ENCODE results near the gene AGPAT2. TPM values are rescaled to one million over a fixed set of nuclear protein-coding genes. Genes with fewer than 3 reads are reported as not detected.

AGPAT2 gene
- total RNA-seq, 1 donor from 2014 or later, result 72.9 TPM

DNA sequence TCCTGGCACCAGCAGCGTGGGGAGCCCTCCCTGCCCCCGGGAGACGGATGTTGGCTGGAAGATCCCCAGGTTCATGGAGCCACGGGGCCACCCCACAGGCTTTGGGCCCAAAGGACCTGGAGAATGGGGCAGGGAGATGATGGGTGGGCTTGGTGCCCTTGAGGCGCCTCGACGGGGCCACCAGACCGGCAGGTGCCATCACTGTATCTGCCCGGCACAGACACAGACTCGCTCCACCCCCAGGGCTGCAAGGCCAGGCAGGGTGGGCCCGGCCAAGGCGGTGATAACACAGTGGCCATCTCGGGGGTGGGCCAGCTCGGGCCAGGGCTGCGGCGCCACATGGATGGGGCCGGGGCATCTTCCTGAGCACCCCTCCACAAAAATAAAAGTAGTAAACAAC, 59.6 kb downstream of the AGPAT2 start:
- no peak for DNase-seq (ENCODE audit: low read depth)
- TF ChIP-seq, protein P1, sequence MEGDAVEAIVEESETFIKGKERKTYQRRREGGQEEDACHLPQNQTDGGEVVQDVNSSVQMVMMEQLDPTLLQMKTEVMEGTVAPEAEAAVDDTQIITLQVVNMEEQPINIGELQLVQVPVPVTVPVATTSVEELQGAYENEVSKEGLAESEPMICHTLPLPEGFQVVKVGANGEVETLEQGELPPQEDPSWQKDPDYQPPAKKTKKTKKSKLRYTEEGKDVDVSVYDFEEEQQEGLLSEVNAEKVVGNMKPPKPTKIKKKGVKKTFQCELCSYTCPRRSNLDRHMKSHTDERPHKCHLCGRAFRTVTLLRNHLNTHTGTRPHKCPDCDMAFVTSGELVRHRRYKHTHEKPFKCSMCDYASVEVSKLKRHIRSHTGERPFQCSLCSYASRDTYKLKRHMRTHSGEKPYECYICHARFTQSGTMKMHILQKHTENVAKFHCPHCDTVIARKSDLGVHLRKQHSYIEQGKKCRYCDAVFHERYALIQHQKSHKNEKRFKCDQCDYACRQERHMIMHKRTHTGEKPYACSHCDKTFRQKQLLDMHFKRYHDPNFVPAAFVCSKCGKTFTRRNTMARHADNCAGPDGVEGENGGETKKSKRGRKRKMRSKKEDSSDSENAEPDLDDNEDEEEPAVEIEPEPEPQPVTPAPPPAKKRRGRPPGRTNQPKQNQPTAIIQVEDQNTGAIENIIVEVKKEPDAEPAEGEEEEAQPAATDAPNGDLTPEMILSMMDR (IDR thresholded peaks at IDR 0.05; ENCODE audit: insufficient read depth, low read length, poor library complexity, severe bottlenecking), result no peak
- Histone ChIP-seq H3K27me3 (ENCODE audit: control insufficient read depth, insufficient read depth, low read length) (peaks cover 8% of the 10 kb centered on the region), H3K36me3 (ENCODE audit: control insufficient read depth, insufficient read depth, low read length) (no peaks in the 10 kb centered on the region), H3K4me3 (ENCODE audit: low read depth, low read length) (no peak overlapping the region)

DNA sequence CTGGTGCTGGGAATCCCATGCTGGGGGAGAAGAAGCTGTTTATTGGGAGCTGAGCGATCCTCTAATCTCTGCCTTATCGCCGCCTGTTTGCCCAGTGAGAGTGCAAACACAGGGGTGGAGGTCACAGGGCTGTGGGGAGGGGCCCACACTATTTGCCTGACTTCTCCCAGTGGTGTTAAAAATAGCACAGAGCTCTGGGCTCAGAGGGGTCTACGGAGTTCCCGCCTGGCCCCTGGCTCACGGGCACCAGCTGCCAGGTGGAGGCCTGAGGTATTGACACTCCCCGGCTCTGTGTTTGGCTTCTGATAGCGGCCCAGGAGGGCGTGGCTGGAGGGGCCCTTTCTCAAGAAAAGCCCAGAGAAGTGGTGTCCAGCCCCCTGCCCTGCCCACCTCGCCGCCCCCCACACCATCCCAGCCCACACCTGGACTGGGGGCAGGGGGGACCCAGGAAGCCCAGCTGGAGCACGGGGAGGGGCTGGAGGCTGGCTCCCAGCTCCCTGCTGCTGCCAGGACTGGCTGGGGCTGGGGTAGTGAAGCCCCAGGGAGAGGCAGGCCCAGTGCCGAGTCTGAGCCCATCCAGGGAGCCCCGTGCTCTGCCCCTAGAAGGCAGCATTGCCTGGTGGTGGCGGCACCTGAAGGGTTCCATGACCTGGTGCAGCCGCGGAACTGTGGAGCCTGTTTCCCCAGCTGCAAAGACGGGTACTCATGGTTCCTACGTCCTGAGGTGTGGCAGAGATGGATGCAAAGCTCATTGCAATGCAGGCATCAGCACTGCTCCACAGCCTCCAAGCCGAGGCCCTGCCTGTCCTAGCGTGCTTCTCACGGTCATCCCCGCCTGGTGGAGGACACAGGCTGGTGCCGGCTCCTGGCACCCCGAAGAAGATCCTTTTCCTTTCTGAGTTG, 60.3 kb downstream of the AGPAT2 start:
- H3K4me3 ChIP-seq (ENCODE audit: low read depth, low read length), result no peak overlapping the region
- H3K27me3 ChIP-seq (ENCODE audit: control insufficient read depth, insufficient read depth, low read length), result peaks cover 8% of the 10 kb centered on the region
- TF ChIP-seq, protein P1 (IDR thresholded peaks at IDR 0.05; ENCODE audit: insufficient read depth, low read length, poor library complexity, severe bottlenecking), result no peak
- no peak for DNase-seq (ENCODE audit: low read depth)
- no peaks in the 10 kb centered on the region for H3K36me3 ChIP-seq (ENCODE audit: control insufficient read depth, insufficient read depth, low read length)

DNA sequence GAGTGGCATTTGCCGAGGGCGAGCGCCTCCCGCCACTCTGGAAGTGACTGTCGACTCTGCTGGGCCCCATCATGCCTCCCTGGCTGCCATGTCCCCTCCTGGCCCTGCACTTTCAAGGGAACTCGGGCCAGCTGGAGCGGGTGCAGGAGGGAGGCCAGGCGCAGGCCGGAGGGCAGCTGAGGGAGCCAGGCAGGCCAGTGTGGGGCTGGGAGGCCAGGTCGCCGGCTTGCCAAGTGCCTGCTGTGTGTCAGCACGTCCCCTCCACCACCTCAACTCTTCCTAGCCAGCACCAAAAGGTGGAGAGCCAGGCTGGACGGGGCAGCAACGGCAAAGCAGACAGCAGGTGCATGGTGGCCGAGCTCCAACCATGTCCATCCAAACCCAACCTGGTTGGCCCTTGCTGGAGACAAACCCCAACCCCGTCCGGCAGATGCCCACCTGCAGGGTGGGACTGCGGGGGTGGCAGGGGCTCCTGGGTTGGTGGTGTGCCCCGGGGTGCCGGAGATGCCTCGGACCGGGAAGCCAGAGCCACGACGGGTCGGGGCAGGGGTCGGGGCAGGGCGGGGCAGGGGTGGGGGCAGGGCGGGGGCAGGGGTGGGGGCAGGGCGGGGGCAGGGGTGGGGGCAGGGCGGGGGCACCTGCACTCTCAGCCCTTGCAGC, 61.1 kb downstream of the AGPAT2 start:
- no peak for DNase-seq (ENCODE audit: low read depth)
- Histone ChIP-seq H3K4me3 (ENCODE audit: low read depth, low read length) (no peak overlapping the region), H3K27me3 (ENCODE audit: control insufficient read depth, insufficient read depth, low read length) (peaks cover 11% of the 10 kb centered on the region), H3K36me3 (ENCODE audit: control insufficient read depth, insufficient read depth, low read length) (no peaks in the 10 kb centered on the region)
- TF ChIP-seq, protein P1 (IDR thresholded peaks at IDR 0.05; ENCODE audit: insufficient read depth, low read length, poor library complexity, severe bottlenecking), result no peak

DNA sequence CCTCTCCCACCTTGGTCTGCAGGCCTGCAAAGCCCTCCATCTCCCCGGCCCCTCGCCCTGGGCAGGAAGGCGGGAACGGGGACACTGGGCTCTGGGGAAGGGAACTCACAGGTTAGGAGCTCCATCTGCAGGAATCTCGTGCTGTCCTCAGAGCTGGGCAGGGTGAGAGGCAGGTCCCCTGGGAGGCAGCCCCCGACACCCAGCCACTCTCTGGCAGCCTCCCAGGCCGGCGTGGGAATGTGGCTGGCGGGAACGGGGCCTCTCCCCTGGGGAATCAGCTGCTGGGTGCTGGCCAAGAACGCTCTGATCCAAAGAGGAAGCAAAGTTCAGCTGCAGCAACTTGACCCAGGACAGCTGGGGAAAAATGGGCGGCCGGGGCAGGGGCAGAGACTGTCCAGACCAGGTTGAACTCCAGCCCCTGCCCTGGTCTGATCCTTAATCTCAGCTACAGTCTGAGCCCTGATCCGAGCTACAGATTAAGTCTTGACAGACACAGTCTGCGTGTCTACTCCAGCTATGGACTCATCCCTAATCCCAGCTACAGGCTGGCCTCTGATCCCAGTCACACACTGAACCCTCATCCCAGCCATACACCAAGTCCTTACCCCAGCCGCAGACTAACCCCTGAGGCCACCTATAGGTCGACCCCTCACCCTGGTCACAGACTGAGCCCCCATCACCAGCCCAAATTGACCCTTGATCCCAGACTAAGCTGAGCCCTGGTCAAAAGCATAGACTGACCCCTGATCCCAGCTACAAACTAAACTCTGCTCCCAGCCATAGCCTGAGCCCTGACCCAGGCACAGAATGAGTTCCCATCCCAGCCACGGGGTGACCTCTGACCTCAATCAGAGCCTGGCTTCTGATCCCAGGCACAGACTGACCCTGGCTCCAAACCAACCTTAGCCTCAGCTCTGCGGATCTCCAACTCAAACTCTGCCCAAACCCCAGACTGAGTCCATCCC, 61.9 kb downstream of the AGPAT2 start:
- Histone ChIP-seq H3K27me3 (ENCODE audit: control insufficient read depth, insufficient read depth, low read length) (peaks cover 10% of the 10 kb centered on the region), H3K4me3 (ENCODE audit: low read depth, low read length) (no peak overlapping the region), H3K36me3 (ENCODE audit: control insufficient read depth, insufficient read depth, low read length) (no peaks in the 10 kb centered on the region)
- no peak for DNase-seq (ENCODE audit: low read depth)
- TF ChIP-seq, protein P1 (IDR thresholded peaks at IDR 0.05; ENCODE audit: insufficient read depth, low read length, poor library complexity, severe bottlenecking), result peak; percentile 62

DNA sequence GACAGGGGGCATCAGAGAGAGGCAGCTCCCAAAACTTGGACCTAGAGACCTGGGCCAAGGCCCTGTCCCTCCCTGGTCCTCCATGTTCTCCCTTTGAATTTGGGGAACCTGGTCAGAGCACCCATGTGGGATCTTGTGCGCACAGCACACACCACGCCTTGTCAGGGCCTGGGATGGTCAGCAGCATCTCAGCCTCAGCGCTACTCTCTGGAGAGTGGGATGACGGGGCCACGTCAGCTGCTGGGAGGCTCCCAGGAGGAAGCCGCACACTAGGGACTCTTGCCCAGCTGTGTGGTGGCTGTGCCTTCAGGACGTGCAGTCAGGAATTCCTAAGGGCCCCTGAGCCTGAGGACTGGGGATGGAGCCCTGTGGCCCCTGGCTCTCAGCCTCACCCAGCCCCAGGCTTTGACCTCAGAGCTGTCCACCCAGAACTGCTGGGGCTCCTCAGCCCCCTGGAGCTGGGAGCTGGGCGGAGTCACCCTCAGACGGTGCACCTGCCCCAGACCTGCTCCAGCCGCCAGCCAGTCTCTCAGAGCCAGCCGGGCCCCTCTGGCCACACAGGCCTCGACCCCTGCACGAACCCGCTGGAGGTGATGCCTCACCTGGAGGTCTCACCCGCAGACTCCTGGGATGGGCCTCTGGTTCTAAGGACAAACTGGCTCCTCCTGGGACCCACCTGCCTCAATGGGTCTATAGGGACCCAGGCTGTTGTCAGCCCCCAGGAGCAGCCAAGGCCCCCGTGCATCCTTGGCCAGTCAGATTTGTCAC, 62.9 kb downstream of the AGPAT2 start:
- TF ChIP-seq, protein P1 (IDR thresholded peaks at IDR 0.05; ENCODE audit: insufficient read depth, low read length, poor library complexity, severe bottlenecking), result no peak
- H3K4me3 ChIP-seq (ENCODE audit: low read depth, low read length), result no peak overlapping the region
- no peak for DNase-seq (ENCODE audit: low read depth)

More for the DNA sequence above, 62.9 kb downstream of the AGPAT2 start:
- peaks cover 7% of the 10 kb centered on the region for H3K27me3 ChIP-seq (ENCODE audit: control insufficient read depth, insufficient read depth, low read length)
- H3K36me3 ChIP-seq (ENCODE audit: control insufficient read depth, insufficient read depth, low read length), result no peaks in the 10 kb centered on the region
